H9 (cell line): ENCODE results near the gene TRMT61A. TPM values are rescaled to one million over a fixed set of nuclear protein-coding genes. Genes with fewer than 3 reads are reported as not detected.

Experiments
- DNase-seq: peaks from one replicate; pipeline ENCODE4 v3.0.0-alpha.2; 2017
- H2AFZ ChIP-seq: one replicate; pipeline ENCODE4 v1.6.1; 2013; ENCODE audit warnings: mild to moderate bottlenecking, low read length, control low read depth, moderate library complexity
- H2AK5ac ChIP-seq: 2 replicates; pipeline ENCODE4 v1.6.1; 2013; ENCODE audit warnings: low read length, control low read depth, mixed read lengths; ENCODE audit not compliant: insufficient read length
- H2BK120ac ChIP-seq: one replicate; pipeline ENCODE4 v1.6.1; 2013; ENCODE audit warnings: low read depth, mild to moderate bottlenecking, low read length, control low read depth, inconsistent platforms; ENCODE audit not compliant: poor library complexity, severe bottlenecking
- H2BK12ac ChIP-seq: 2 replicates; pipeline ENCODE4 v1.6.1; 2013; ENCODE audit warnings: low read length, control low read depth, mixed read lengths, low read depth; ENCODE audit not compliant: insufficient read length
- H2BK15ac ChIP-seq: 2 replicates; pipeline ENCODE4 v1.6.1; 2013; ENCODE audit warnings: low read depth, low read length, control low read depth
- H2BK20ac ChIP-seq: one replicate; pipeline ENCODE4 v1.6.1; 2013; ENCODE audit warnings: low read depth, mild to moderate bottlenecking, low read length, control low read depth, inconsistent platforms; ENCODE audit not compliant: poor library complexity, severe bottlenecking
- H2BK5ac ChIP-seq: 2 replicates; pipeline ENCODE4 v1.6.1; 2013; ENCODE audit warnings: low read length, control low read depth, mixed read lengths; ENCODE audit not compliant: insufficient read length
- H3K14ac ChIP-seq: 2 replicates; pipeline ENCODE4 v1.6.1; 2013; ENCODE audit warnings: low read length, control low read depth; ENCODE audit not compliant: insufficient read depth
- H3K18ac ChIP-seq: 2 replicates; pipeline ENCODE4 v1.6.1; 2013; ENCODE audit warnings: low read depth, mild to moderate bottlenecking, mixed read lengths, low read length, control low read depth; ENCODE audit not compliant: insufficient read length
- H3K23ac ChIP-seq: 2 replicates; pipeline ENCODE4 v1.6.1; 2013; ENCODE audit warnings: low read length, control low read depth, mixed read lengths, low read depth; ENCODE audit not compliant: insufficient read length
- H3K23me2 ChIP-seq: 2 replicates; pipeline ENCODE4 v1.6.1; 2013; ENCODE audit warnings: low read depth, mild to moderate bottlenecking, mixed read lengths, low read length, control low read depth; ENCODE audit not compliant: insufficient read length, poor library complexity, severe bottlenecking
- H3K27ac ChIP-seq: 2 replicates; pipeline ENCODE4 v1.5.1; 2013; ENCODE audit warnings: low read length, control low read depth, mixed read lengths, low read depth; ENCODE audit not compliant: insufficient read length
- H3K27me3 ChIP-seq: 2 replicates; pipeline ENCODE4 v1.6.1; 2013; ENCODE audit warnings: low read length, control low read depth, inconsistent platforms; ENCODE audit not compliant: insufficient read depth
- H3K4ac ChIP-seq: 2 replicates; pipeline ENCODE4 v1.6.1; 2013; ENCODE audit warnings: low read depth, mild to moderate bottlenecking, control low read depth, inconsistent platforms, low read length, moderate library complexity
- H3K4me1 ChIP-seq: 2 replicates; pipeline ENCODE4 v1.6.1; 2013; ENCODE audit warnings: low read length, control low read depth, inconsistent platforms; ENCODE audit not compliant: insufficient read depth
- H3K4me2 ChIP-seq: 2 replicates; pipeline ENCODE4 v1.6.1; 2013; ENCODE audit warnings: low read length, control low read depth, mixed read lengths; ENCODE audit not compliant: insufficient read length, insufficient read depth
- H3K56ac ChIP-seq: 2 replicates; pipeline ENCODE4 v1.6.1; 2013; ENCODE audit warnings: low read depth, mild to moderate bottlenecking, mixed read lengths, low read length, control low read depth; ENCODE audit not compliant: insufficient read length
- H3K79me1 ChIP-seq: 2 replicates; pipeline ENCODE4 v1.6.1; 2013; ENCODE audit warnings: low read depth, mild to moderate bottlenecking, moderate library complexity, low read length, control low read depth, inconsistent platforms; ENCODE audit not compliant: insufficient read depth, poor library complexity, severe bottlenecking
- H3K79me2 ChIP-seq: 2 replicates; pipeline ENCODE4 v1.6.1; 2013; ENCODE audit warnings: low read length, control low read depth, inconsistent platforms; ENCODE audit not compliant: insufficient read depth
- H3K9ac ChIP-seq: 2 replicates; pipeline ENCODE4 v1.6.1; 2013; ENCODE audit warnings: low read length, control low read depth, mixed read lengths; ENCODE audit not compliant: insufficient read length; ENCODE audit errors: extremely low read depth
- H3K9me3 ChIP-seq: one replicate; pipeline ENCODE4 v1.6.1; 2013; ENCODE audit warnings: low read depth, low read length, inconsistent platforms; ENCODE audit not compliant: control insufficient read depth
- H3T11ph ChIP-seq: one replicate; pipeline ENCODE4 v1.6.1; 2013; ENCODE audit warnings: mild to moderate bottlenecking, low read length, control low read depth, inconsistent platforms
- H4K20me1 ChIP-seq: one replicate; pipeline ENCODE4 v1.6.1; 2013; ENCODE audit not compliant: control insufficient read depth, insufficient read length, insufficient read depth
- H4K5ac ChIP-seq: 2 replicates; pipeline ENCODE4 v1.6.1; 2013; ENCODE audit warnings: low read depth, mild to moderate bottlenecking, mixed read lengths, low read length, control low read depth; ENCODE audit not compliant: insufficient read length
- H4K8ac ChIP-seq: replicated peaks from 2 replicates; pipeline ENCODE4 v1.6.1; 2013; ENCODE audit warnings: low read length, control low read depth, mixed read lengths, low read depth; ENCODE audit not compliant: insufficient read length
- H4K91ac ChIP-seq: 2 replicates; pipeline ENCODE4 v1.6.1; 2013; ENCODE audit warnings: low read depth, mild to moderate bottlenecking, moderate library complexity, mixed read lengths, low read length, control low read depth; ENCODE audit not compliant: insufficient read length
- H3K27ac Mint-ChIP-seq, 3 experiments: 2 replicates in 2 of 3; 3 replicates in 1 of 3; pipeline ENCODE4 v1.8.0; 2020 to 2021; ENCODE audit warnings: mixed read lengths in 3 of 3, mild to moderate bottlenecking in 1 of 3, moderate library complexity in 1 of 3
- H3K27me3 Mint-ChIP-seq: 2 replicates; pipeline ENCODE4 v1.8.0; 2021; ENCODE audit warnings: low read depth, mild to moderate bottlenecking, moderate library complexity, mixed read lengths
- H3K36me3 Mint-ChIP-seq, 3 experiments: 2 replicates in 2 of 3; 3 replicates in 1 of 3; pipeline ENCODE4 v1.8.0; 2020 to 2021; ENCODE audit warnings: low read depth in 3 of 3, mixed read lengths in 3 of 3; ENCODE audit not compliant: insufficient read depth in 1 of 3
- H3K4me1 Mint-ChIP-seq, 2 experiments: 2 replicates each; pipeline ENCODE4 v1.8.0; 2020; ENCODE audit warnings: mixed read lengths in 2 of 2
- H3K4me3 Mint-ChIP-seq, 2 experiments: 2 replicates in 1 of 2; 3 replicates in 1 of 2; pipeline ENCODE4 v1.8.0; 2020 to 2021; ENCODE audit warnings: mild to moderate bottlenecking in 2 of 2, mixed read lengths in 2 of 2, moderate library complexity in 1 of 2
- H3K9me3 Mint-ChIP-seq, 2 experiments: 2 replicates in 1 of 2; 3 replicates in 1 of 2; pipeline ENCODE4 v1.8.0; 2020; ENCODE audit warnings: mild to moderate bottlenecking in 2 of 2, mixed read lengths in 2 of 2, moderate library complexity in 1 of 2
- WGBS: extraction: QIAGEN DNeasy Blood & Tissue Kit; methylation state at CpG from one replicate; pipeline ENCODE4 v1.1.7; 2013; ENCODE audit warnings: missing lambda C conversion rate, low lambda C conversion rate, mixed read lengths; ENCODE audit not compliant: insufficient read length; ENCODE audit errors: extremely low coverage; 5-methylcytosine and 5-hydroxymethylcytosine counted together
- total RNA-seq: library from RNA; stranded (reverse); gene quantifications from 2 replicates; pipeline ENCODE4 v1.2.1, GENCODE V29; 2021
- TF ChIP-seq, protein P1 (sequence below): fragments of 200-600 bp; sonication (generic); conservative IDR thresholded peaks from 3 replicates; pipeline ENCODE4 v1.8.0; 2021; ENCODE audit warnings: antibody characterized with exemption, mild to moderate bottlenecking

The TRMT61A gene
- total RNA-seq, 1 experiment from 2014 or later: 21.9 TPM

DNA sequence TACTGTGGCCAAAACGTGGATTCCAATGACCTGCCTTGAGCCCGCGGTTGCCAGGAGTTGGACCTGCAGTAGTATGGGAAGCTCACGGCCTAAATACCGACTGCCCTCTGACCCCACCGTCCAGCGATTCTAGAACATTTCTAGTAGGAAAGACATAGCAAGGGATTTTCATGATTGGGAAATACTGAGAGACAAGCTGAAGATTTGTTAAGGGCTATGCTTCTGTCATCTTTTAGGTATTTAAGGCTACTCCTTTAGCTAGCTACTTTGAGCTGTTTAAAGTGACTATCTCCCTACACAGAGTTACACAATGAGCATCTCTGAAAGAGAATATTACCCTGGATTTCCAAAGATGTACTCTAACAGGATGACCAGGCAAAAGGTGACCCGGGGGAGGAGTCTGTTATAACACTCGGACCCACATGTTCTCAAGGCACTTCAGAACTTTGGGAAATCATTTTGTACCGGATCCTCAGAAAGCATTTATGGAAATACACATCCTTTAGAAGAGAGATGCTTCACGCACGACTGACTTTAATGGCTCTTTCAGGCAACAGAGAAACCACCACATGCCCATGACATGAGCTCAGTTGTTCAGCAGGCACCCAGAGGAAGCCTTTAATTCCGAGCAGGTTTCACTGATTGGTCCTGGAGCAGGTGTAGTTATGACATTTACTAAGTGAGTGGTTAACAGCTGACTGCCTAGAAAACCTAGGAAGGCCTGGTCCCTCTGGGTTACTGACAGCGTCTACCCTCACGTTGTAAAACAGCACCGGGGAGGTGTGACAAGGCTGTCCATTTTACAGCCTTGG lies 29.3 kb downstream of the TRMT61A start:
- no peak overlapping the region for H2BK15ac ChIP-seq
- no peak overlapping the region for H3K18ac ChIP-seq
- H4K8ac ChIP-seq: no peak overlapping the region
- H3K4me2 ChIP-seq: no peak overlapping the region
- Mint-ChIP-seq H3K27ac (peak overlapping the region in 2 of 3 experiments; percentile 66 to 91; a peak in 2 of 7 replicates), H3K27me3 (no peaks in the 10 kb centered on the region), H3K36me3 (peaks cover 17 to 32% (median 24%) of the 10 kb centered on the region in 3 experiments), H3K4me3 (no peak overlapping the region), H3K9me3 (no peaks in the 10 kb centered on the region), H3K4me1 (peaks cover 13 to 17% of the 10 kb centered on the region in 2 experiments)
- H2AK5ac ChIP-seq: no peak overlapping the region
- no peaks in the 10 kb centered on the region for H3K27me3 ChIP-seq
- no peak overlapping the region for H3T11ph ChIP-seq
- no peak overlapping the region for H3K56ac ChIP-seq
- no peak overlapping the region for H3K9ac ChIP-seq
- no peak overlapping the region for H3K27ac ChIP-seq
- peaks cover 10% of the 10 kb centered on the region for H3K79me1 ChIP-seq
- H2BK5ac ChIP-seq: no peak overlapping the region
- DNase-seq: no peak
- no peaks in the 10 kb centered on the region for H3K4me1 ChIP-seq
- peaks cover 17% of the 10 kb centered on the region; the same call in 1 of the 2 replicates for H3K79me2 ChIP-seq
- H2BK120ac ChIP-seq: no peak overlapping the region
- no peak overlapping the region for H2BK20ac ChIP-seq
- H2AFZ ChIP-seq: no peak overlapping the region
- H4K91ac ChIP-seq: no peak overlapping the region
- H2BK12ac ChIP-seq: no peak overlapping the region
- no CpG with 5 or more reads among the region's 16 CpGs for whole genome bisulfite sequencing
- H4K5ac ChIP-seq: no peak overlapping the region
- H3K4ac ChIP-seq: no peak overlapping the region
- no peak overlapping the region for H3K14ac ChIP-seq
- no peaks in the 10 kb centered on the region for H4K20me1 ChIP-seq
- peaks cover 9% of the 10 kb centered on the region for H3K23me2 ChIP-seq
- no peaks in the 10 kb centered on the region for H3K9me3 ChIP-seq
- TF ChIP-seq, protein P1, sequence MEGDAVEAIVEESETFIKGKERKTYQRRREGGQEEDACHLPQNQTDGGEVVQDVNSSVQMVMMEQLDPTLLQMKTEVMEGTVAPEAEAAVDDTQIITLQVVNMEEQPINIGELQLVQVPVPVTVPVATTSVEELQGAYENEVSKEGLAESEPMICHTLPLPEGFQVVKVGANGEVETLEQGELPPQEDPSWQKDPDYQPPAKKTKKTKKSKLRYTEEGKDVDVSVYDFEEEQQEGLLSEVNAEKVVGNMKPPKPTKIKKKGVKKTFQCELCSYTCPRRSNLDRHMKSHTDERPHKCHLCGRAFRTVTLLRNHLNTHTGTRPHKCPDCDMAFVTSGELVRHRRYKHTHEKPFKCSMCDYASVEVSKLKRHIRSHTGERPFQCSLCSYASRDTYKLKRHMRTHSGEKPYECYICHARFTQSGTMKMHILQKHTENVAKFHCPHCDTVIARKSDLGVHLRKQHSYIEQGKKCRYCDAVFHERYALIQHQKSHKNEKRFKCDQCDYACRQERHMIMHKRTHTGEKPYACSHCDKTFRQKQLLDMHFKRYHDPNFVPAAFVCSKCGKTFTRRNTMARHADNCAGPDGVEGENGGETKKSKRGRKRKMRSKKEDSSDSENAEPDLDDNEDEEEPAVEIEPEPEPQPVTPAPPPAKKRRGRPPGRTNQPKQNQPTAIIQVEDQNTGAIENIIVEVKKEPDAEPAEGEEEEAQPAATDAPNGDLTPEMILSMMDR: no peak
- no peak overlapping the region for H3K23ac ChIP-seq
